ENCODE data around the gene KIRREL1. TPM values are rescaled to one million over a fixed set of nuclear protein-coding genes. Genes with fewer than 3 reads are reported as not detected.
"Not testable (repeated sequence)": the region's sequence is repeated elsewhere in the genome, so short reads cannot be mapped to it uniquely, and the experiment has no call there.

KIRREL1 gene
- total RNA-seq, 1 donor from 2014 or later: 2.2 TPM

GRCh38 chr1:158126425-158126824 lies 133.0 kb downstream of the KIRREL1 start:
- no peak for DNase-seq (ENCODE audit: low spot score)
- ATAC-seq: no peak

- not testable (repeated sequence) for DNase-seq (ENCODE audit: low spot score); ATAC-seq
Observed at GRCh38 chr1:158128531-158128930, 135.1 kb downstream of the KIRREL1 start.

DNA sequence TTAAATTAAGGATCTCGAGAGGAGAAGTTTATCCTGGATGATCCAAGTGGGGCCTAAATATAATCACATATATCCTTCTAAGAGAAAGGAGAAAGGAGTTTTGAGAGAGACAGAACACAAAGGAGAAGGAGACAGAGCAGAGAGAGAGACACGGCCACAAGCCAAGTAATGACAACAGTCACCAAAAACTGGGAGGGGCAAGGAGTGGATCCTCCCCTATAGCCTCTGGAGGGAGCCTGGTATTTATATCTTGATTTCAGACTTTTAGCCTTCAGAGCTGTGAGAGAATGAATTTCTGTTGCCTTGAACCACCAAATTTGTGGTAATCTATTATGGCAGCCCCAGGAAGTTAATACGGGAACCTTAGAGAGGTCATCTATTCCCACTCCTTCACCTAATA lies 137.8 kb downstream of the KIRREL1 start:
- ATAC-seq: no peak
- DNase-seq (ENCODE audit: low spot score): no peak

DNA sequence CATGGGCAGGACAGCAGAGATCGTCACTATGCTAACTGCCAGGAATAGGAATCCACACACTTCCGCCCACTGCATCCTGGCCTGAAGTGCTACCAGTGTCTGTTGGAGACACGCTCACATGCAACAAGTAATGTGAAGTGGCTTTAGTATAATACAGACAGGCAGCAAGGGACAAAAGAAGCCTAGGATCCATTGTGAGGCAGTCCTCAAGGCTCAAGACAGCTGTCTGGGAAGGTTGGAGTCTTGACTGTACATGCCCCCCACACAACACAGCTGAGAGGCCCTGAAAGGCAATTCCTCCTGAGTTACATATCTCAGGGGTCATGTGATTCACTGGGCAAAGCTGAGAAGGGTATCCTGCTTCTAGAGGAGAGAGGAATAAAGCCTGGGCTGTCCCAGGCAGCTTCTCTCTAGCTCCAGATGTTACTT lies 147.3 kb downstream of the KIRREL1 start:
- ATAC-seq (no peak), DNase-seq (ENCODE audit: low spot score) (no peak)

GRCh38 chr1:158145173-158145719 lies 151.8 kb downstream of the KIRREL1 start:
- DNase-seq (ENCODE audit: low spot score): peak; percentile 63
- ATAC-seq: peak; percentile 16

- ATAC-seq: no peak
Observed at GRCh38 chr1:158146165-158146564, 152.7 kb downstream of the KIRREL1 start.

DNA sequence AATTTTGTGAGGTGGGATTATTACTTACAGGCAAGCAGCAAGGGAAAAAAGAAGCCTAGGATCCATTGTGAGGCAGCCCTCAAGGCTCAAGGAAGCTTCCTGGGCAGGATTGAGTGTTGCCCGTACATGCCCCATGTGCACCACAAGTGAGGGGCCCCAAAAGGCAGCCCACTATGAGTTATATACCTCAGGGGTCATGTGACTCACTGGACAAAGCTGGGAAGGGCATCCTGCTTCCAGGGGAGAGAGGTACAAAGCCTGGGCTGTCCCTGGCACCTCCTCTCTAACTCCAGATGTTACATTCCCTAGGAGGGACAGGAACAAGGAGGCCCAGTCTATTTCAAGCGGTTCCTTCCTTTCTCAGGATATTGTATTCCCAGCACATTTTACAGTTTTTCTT lies 153.3 kb downstream of the KIRREL1 start:
- DNase-seq (ENCODE audit: low spot score) (no peak), ATAC-seq (no peak)

More at GRCh38 chr1:158146165-158146564, 152.7 kb downstream of the KIRREL1 start:
- DNase-seq (ENCODE audit: low spot score): no peak

DNA sequence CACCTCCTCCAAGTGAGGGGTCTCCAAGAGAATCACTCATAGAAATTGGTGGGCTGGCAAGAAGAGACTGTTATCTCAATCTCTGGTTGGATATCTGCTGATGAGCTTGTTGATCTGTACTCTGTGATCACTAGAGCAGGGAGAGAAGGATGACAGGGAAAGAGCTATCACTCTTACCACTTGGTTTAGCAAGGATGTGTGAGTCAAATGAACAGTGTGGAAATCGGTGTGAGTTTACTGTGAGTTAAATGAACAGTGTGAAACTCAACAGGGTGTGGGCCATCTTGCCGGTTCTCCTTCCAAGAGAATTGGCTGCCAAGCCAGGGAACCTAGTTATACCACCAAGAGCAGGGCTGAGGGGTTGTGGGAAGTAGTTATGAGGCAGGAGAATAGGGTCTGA lies 154.0 kb downstream of the KIRREL1 start:
- DNase-seq (ENCODE audit: low spot score): no peak
- ATAC-seq: no peak

- ATAC-seq (no peak), DNase-seq (ENCODE audit: low spot score) (no peak)
Observed at GRCh38 chr1:158147869-158148268, 154.4 kb downstream of the KIRREL1 start.

- no peak for ATAC-seq
Observed at GRCh38 chr1:158148468-158148867, 155.0 kb downstream of the KIRREL1 start.

DNA sequence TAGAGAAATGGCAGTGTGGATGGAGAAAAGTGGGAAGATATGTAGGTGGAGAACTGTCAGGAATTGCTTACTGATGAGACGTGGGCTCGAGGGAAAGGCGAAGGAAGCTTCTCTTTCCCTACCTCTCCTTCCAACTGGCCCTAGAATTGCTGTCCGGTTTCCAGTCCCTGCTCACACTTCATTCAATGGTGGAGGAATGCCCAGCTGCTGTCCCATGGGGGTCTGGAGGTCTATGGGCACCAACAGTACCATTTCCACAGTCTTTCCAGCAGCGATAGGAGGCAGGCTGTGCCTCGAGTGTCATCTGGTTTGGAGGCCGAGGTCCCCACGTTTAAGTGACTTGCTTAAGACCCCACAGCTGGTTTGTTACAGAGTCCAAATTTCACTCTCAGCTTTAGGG lies 155.7 kb downstream of the KIRREL1 start:
- DNase-seq (ENCODE audit: low spot score) (no peak), ATAC-seq (peak; percentile 6)

More at GRCh38 chr1:158148468-158148867, 155.0 kb downstream of the KIRREL1 start:
- no peak for DNase-seq (ENCODE audit: low spot score)

Other genes with a start within 250 kb of the KIRREL1 start
- gene FCRL2, start 216.5 kb upstream of the KIRREL1 start, total RNA-seq: not detected
- gene FCRL1, start 173.5 kb upstream of the KIRREL1 start, total RNA-seq: not detected
- gene CD5L, start 151.8 kb upstream of the KIRREL1 start, total RNA-seq: 11.9 TPM
- gene CD1D, start 187.2 kb downstream of the KIRREL1 start, total RNA-seq: 9.5 TPM

Data from left lobe of liver (tissue), 2 donors.